Endothelial cell of umbilical vein (primary cell): ENCODE data around the gene RGL4. TPM values are rescaled to one million over a fixed set of nuclear protein-coding genes. Genes with fewer than 3 reads are reported as not detected.
"Not testable (repeated sequence)": the region's sequence is repeated elsewhere in the genome, so short reads cannot be mapped to it uniquely, and the experiment has no call there.

Experiments used
- BruUV-seq: library from RNA; stranded (reverse); fragments of 400-500 nt; replicated peaks from 2 replicates; lab custom pipeline; 2021; lab: Mats Ljungman, UMichigan
- CTCF ChIA-PET: fragments of 300-600, 350-600 bp; sonication (Branson Sonifier 250); formaldehyde crosslinking; loops from one replicate; lab custom pipeline; 2021; ENCODE audit warnings: antibody characterized with exemption, inconsistent platforms; lab: Charles Lee
- POLR2A ChIA-PET: fragments of 300-600, 350-600 bp; sonication (Branson Sonifier 250); formaldehyde crosslinking; loops from one replicate; lab custom pipeline; 2021; ENCODE audit warnings: antibody characterized with exemption, inconsistent platforms; lab: Charles Lee
- DNase-seq: peaks from one replicate; pipeline ENCODE4 v3.0.0-alpha.2; 2011; ENCODE audit warnings: low read depth, low spot score
- FAIRE-seq: peaks from 2 replicates; lab custom pipeline; 2011; peaks lifted over from hg19 to GRCh38; lab: Jason Lieb, UNC
- H2AFZ ChIP-seq: 2 replicates; pipeline ENCODE4 v1.6.0; 2012; ENCODE audit warnings: low read depth, low read length, control low read depth, inconsistent platforms
- H3K27ac ChIP-seq: 2 replicates; pipeline ENCODE4 v1.5.1; 2011; ENCODE audit warnings: low read depth, mild to moderate bottlenecking, control low read depth, low read length, moderate library complexity; ENCODE audit not compliant: insufficient read depth
- H3K27me3 ChIP-seq, 2 experiments: 2 replicates each; pipeline versions ENCODE4 v1.6.0 to v1.6.1; 2011; ENCODE audit warnings: low read length in 2 of 2, mixed read lengths in 1 of 2; ENCODE audit not compliant: control insufficient read depth in 2 of 2, insufficient read depth in 2 of 2
- H3K36me3 ChIP-seq, 2 experiments: 2 replicates in 1 of 2; 3 replicates in 1 of 2; pipeline ENCODE4 v1.5.1; 2011; ENCODE audit warnings: low read length in 2 of 2, mild to moderate bottlenecking in 1 of 2, moderate library complexity in 1 of 2; ENCODE audit not compliant: control insufficient read depth in 2 of 2, insufficient read depth in 2 of 2; ENCODE audit errors: extremely low read depth in 1 of 2
- H3K4me1 ChIP-seq: 3 replicates; pipeline ENCODE4 v1.5.1; 2011; ENCODE audit warnings: mild to moderate bottlenecking, low read length; ENCODE audit not compliant: control insufficient read depth, insufficient read depth; ENCODE audit errors: extremely low read depth
- H3K4me2 ChIP-seq: 2 replicates; pipeline ENCODE4 v1.6.1; 2011; ENCODE audit warnings: low read length, control low read depth, mixed read lengths; ENCODE audit not compliant: insufficient read depth
- H3K4me3 ChIP-seq, 3 experiments: fragments of 200-600 bp in 1 of 3; sonication (generic), shearing (Covaris generic) in 1 of 3; replicated peaks in 1 of 3; 2 replicates each; pipeline ENCODE4 v1.5.1; 2011 to 2016; ENCODE audit warnings: control low read depth in 3 of 3, low read length in 3 of 3, mild to moderate bottlenecking in 2 of 3, inconsistent platforms in 1 of 3, low read depth in 1 of 3, moderate library complexity in 1 of 3; ENCODE audit not compliant: insufficient read depth in 1 of 3
- H3K79me2 ChIP-seq: 2 replicates; pipeline ENCODE4 v1.6.0; 2012; ENCODE audit warnings: low read length, inconsistent platforms; ENCODE audit not compliant: control insufficient read depth, insufficient read depth
- H3K9ac ChIP-seq: replicated peaks from 2 replicates; pipeline ENCODE3; 2011; ENCODE audit warnings: low read length, control low read depth; ENCODE audit not compliant: insufficient read depth; ENCODE audit errors: extremely low read depth
- H3K9me1 ChIP-seq: replicated peaks from 3 replicates; pipeline ENCODE4 v1.6.0; 2011; ENCODE audit warnings: mild to moderate bottlenecking, low read length; ENCODE audit not compliant: control insufficient read depth, insufficient read depth; ENCODE audit errors: extremely low read depth
- H3K9me3 ChIP-seq: replicated peaks from 2 replicates; pipeline ENCODE4 v1.5.1; 2012; ENCODE audit warnings: low read length, inconsistent platforms; ENCODE audit not compliant: control insufficient read depth, insufficient read depth
- H4K20me1 ChIP-seq: replicated peaks from 2 replicates; pipeline ENCODE3; 2011; ENCODE audit warnings: mild to moderate bottlenecking, low read length; ENCODE audit not compliant: control insufficient read depth, insufficient read depth; ENCODE audit errors: extremely low read depth
- EZH2 ChIP-seq: IDR thresholded peaks from 2 replicates; pipeline ENCODE4 v1.6.1; 2012; ENCODE audit warnings: borderline replicate concordance, low read depth, mild to moderate bottlenecking, moderate library complexity, low read length, inconsistent platforms; ENCODE audit not compliant: severe bottlenecking
- FOS ChIP-seq: IDR thresholded peaks from 2 replicates; pipeline ENCODE4 v1.6.1; 2011; ENCODE audit warnings: mild to moderate bottlenecking, low read length, moderate library complexity, borderline replicate concordance; ENCODE audit not compliant: insufficient read depth
- GATA2 ChIP-seq: IDR thresholded peaks from 2 replicates; pipeline ENCODE4 v1.7.0; 2011; ENCODE audit warnings: low read depth, mild to moderate bottlenecking, moderate library complexity, mixed read lengths, low read length; ENCODE audit not compliant: insufficient read length, insufficient read depth
- JUN ChIP-seq: IDR thresholded peaks from 2 replicates; pipeline ENCODE4 v1.6.1; 2011; ENCODE audit warnings: borderline replicate concordance, low read depth; ENCODE audit not compliant: insufficient read length, insufficient read depth
- MYC ChIP-seq: IDR thresholded peaks from one replicate; pipeline ENCODE4 v1.6.1; 2011; ENCODE audit warnings: mild to moderate bottlenecking, low read depth, low read length
- POLR2A ChIP-seq: IDR thresholded peaks from 2 replicates; pipeline ENCODE4 v1.6.1; 2012; ENCODE audit warnings: low read depth, mild to moderate bottlenecking, control low read depth, low read length
- POLR2AphosphoS5 ChIP-seq: IDR thresholded peaks from 2 replicates; pipeline ENCODE4 v1.6.1; 2012; ENCODE audit warnings: low read depth, mild to moderate bottlenecking, control low read depth, low read length, moderate library complexity; ENCODE audit not compliant: insufficient read depth
- dilution Hi-C: fragments of 300-500 bp; cut with MboI; formaldehyde crosslinking; loops from one replicate; pipeline ENCODE4 v1.15.0; 2019; ENCODE audit warnings: low sequenced_read_pairs; ENCODE audit not compliant: extremely low pct_ligation_motif_present
- intact Hi-C: fragments of 100-400 bp; cut with micrococcal nuclease; formaldehyde crosslinking; loops from one replicate; pipeline ENCODE4 v1.10.0; 2022
- polyA plus RNA-seq, 4 experiments: library from polyadenylated mRNA; depleted of rRNA in 3 of 4; stranded (reverse) in 3 of 4; unstranded in 1 of 4; fragments of >200 nt; gene quantifications; 2 replicates each; pipeline versions ENCODE4 v1.2.1 to v1.2.3, GENCODE V29; 2011 to 2012; ENCODE audit warnings: missing spikeins in 1 of 4
- total RNA-seq: library from RNA; stranded (reverse); gene quantifications from 2 replicates; pipeline ENCODE4 v1.2.3, GENCODE V29; 2021
- TF ChIP-seq, protein P1 (sequence below), 2 donors: IDR thresholded peaks; 1 replicate in 1 of 2; 2 replicates in 1 of 2; pipeline ENCODE4 v1.5.1; 2011; ENCODE audit warnings: low read length in 2 of 2, mild to moderate bottlenecking in 2 of 2, moderate library complexity in 2 of 2, control low read depth in 1 of 2, inconsistent platforms in 1 of 2, low read depth in 1 of 2; ENCODE audit not compliant: insufficient read depth in 1 of 2; ENCODE audit errors: extremely low read depth in 1 of 2
- TF ChIP-seq, protein P2 (sequence below): IDR thresholded peaks from 2 replicates; pipeline ENCODE4 v1.6.1; 2011; ENCODE audit not compliant: insufficient read depth, insufficient read length

The RGL4 gene
- total and polyA plus RNA-seq, 2 donors (not counting 3 experiments of a cell fraction or from before 2014, with no cell fraction given), result not detected

DNA sequence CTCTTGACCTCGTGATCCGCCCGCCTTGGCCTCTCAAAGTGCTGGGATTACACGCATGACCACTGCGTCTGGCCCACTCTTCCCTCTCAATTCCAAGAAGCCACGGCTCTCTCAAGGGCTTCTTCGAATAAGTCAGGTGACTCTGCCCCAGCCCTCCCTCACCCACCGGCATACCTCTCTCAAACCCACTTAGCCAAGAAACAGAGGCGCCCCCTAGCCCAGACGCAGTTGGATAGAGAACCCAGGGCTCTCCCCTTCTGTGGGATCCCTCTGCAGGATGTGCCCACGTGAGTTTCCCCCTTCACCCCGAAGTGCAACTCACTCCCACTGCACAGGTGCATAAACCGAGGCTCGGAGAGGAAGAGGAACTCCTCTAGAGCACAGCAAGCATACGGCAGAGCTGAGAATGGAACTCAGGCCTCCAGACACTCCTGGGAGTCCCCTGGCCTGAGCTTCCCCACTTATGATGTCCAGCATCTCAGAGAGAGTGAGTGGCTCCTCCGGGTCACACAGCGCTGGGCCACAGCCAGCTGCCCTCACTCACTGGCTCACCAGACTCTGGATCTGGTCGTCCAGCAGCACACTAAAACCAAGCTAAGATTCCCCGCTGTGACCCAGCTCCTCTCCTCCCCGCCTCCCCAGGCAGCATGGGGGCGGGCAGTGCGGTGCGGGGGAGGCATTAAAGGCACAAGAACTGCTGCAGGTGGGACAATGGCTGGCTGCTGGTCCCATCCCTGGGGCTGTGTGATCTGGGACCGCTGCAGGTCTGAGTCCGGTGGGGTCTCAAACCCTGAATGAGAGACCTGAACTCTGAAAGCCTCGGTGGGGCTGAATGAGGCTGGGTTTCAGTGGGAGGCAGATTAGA, 16.8 kb upstream of the RGL4 start:
- no peak for DNase-seq
- Histone ChIP-seq H3K36me3 (no peaks in the 10 kb centered on the region), H3K4me2 (no peak overlapping the region), H2AFZ (no peak overlapping the region), H3K9ac (no peak overlapping the region), H4K20me1 (no peaks in the 10 kb centered on the region), H3K9me1 (no peaks in the 10 kb centered on the region), H3K4me1 (peaks cover 4% of the 10 kb centered on the region), H3K27me3 (no peaks in the 10 kb centered on the region), H3K27ac (no peak overlapping the region), H3K79me2 (no peaks in the 10 kb centered on the region), H3K9me3 (no peaks in the 10 kb centered on the region), H3K4me3 (no peak overlapping the region)
- ChIA-PET CTCF (no interaction called here), POLR2A (no interaction called here)
- intact Hi-C loops (no loop called here), dilution Hi-C loops (no loop called here)
- TF ChIP-seq GATA2 (no peak), FOS (no peak), MYC (no peak), POLR2AphosphoS5 (no peak), JUN (no peak), EZH2 (no peak), POLR2A (no peak)
- TF ChIP-seq, protein P1, sequence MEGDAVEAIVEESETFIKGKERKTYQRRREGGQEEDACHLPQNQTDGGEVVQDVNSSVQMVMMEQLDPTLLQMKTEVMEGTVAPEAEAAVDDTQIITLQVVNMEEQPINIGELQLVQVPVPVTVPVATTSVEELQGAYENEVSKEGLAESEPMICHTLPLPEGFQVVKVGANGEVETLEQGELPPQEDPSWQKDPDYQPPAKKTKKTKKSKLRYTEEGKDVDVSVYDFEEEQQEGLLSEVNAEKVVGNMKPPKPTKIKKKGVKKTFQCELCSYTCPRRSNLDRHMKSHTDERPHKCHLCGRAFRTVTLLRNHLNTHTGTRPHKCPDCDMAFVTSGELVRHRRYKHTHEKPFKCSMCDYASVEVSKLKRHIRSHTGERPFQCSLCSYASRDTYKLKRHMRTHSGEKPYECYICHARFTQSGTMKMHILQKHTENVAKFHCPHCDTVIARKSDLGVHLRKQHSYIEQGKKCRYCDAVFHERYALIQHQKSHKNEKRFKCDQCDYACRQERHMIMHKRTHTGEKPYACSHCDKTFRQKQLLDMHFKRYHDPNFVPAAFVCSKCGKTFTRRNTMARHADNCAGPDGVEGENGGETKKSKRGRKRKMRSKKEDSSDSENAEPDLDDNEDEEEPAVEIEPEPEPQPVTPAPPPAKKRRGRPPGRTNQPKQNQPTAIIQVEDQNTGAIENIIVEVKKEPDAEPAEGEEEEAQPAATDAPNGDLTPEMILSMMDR (IDR thresholded peaks at IDR 0.05; ENCODE audit: extremely low read depth in 1 of 2, insufficient read depth in 1 of 2, low read depth in 1 of 2, low read length in 2 of 2), result no peak
- TF ChIP-seq, protein P2, sequence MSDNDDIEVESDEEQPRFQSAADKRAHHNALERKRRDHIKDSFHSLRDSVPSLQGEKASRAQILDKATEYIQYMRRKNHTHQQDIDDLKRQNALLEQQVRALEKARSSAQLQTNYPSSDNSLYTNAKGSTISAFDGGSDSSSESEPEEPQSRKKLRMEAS, result no peak
- no TSS peak for BruUV-seq
- FAIRE-seq, result no peak

DNA sequence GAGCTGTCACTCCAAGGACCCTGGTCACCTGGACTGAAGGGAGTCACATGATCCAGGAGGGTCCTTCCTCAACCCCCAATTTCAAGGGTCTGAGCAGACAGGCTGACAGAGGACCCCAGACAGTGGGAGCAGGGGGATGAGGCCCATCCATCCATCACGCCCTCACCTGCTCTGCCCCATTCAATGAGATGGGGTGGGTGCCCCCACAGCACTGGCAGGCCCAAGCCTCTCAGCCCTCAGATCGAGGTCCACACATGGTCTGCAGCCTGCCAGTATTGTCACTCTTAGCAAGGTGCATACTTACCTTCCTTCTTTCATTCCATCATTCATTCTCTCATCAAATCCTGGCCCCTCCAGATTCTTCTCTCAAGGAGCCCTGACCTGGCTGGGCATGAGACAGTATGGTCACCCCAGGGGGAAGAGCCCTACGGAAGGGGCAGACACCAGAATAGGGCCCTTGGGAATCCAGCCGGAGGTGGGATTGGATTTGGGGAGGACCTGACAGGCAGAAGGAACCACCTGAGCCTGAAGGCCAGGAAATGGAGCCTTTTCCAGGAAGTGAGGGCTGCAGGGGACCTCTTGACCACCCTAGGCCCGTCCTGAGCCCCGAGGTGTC, 15.8 kb upstream of the RGL4 start:
- CTCF ChIA-PET, H3K27me3 ChIP-seq, H3K4me1 ChIP-seq, BruUV-seq, H3K9me1 ChIP-seq, H3K4me3 ChIP-seq, intact Hi-C loops, dilution Hi-C loops, H3K4me2 ChIP-seq, H3K9me3 ChIP-seq, H2AFZ ChIP-seq, POLR2A ChIA-PET, H3K79me2 ChIP-seq, H3K27ac ChIP-seq, H3K36me3 ChIP-seq, H4K20me1 ChIP-seq, DNase-seq, FAIRE-seq, H3K9ac ChIP-seq: not testable (repeated sequence)
